Measurements from ENCODE around the gene MIGA2. TPM values are rescaled to one million over a fixed set of nuclear protein-coding genes. Genes with fewer than 3 reads are reported as not detected.
"Not testable (repeated sequence)": the region's sequence is repeated elsewhere in the genome, so short reads cannot be mapped to it uniquely, and the experiment has no call there.

Gene MIGA2
- total RNA-seq, 4 donors from 2014 or later: 72.0 to 245 (median 74.0) TPM

- Histone ChIP-seq H3K4me1 (peaks cover 18 to 55% (median 41%) of the 10 kb centered on the region in 4 donors), H3K9me3 (no peaks in the 10 kb centered on the region), H3K4me3 (peak overlapping the region; percentile 86 to 96 (median 88)), H3K27ac (peak overlapping the region; percentile 96 to 99 (median 96)), H3K36me3 (peaks cover 0 to 6% (median 0%) of the 10 kb centered on the region in 4 donors), H3K27me3 (no peaks in the 10 kb centered on the region)
- WGBS, 2 donors (ENCODE audit: low coverage in 1 of 2): 4% methylated on average over 39 of the region's 64 CpGs; no CpG with 5 or more reads in 1 of the 2 donors
- in situ Hi-C loops (cut with MboI; ENCODE audit: low pct_ligation_motif_present in 1 of 4, low pct_unique_long_range_greater_than_20kb in 1 of 4, low sequenced_read_pairs in 3 of 4) (no loop called here), intact Hi-C loops (cut with DNase I; ENCODE audit: low total_unique reads) (no loop called here)
- DNase-seq: peak; percentile 32
- TF ChIP-seq POLR2AphosphoS5 (IDR thresholded peaks at IDR 0.05) (peak in 1 of 3 donors; percentile 21), EP300 (IDR thresholded peaks at IDR 0.05; ENCODE audit: low read depth) (no peak)
Measured at GRCh38 chr9:129109952-129110739, 73.7 kb downstream of the MIGA2 start.

- WGBS, 2 donors (ENCODE audit: low coverage in 1 of 2): 3% methylated on average over 50 of the region's 77 CpGs; no CpG with 5 or more reads in 1 of the 2 donors
- H3K4me3 ChIP-seq: peak within 1 kb of the TSS; percentile 86 to 96 (median 88)
- DNase-seq: peak; percentile 99
- H3K4me1 ChIP-seq: peaks cover 18 to 57% (median 41%) of the 10 kb centered on the region in 4 donors
- in situ Hi-C loops (cut with MboI; ENCODE audit: low pct_ligation_motif_present in 1 of 4, low pct_unique_long_range_greater_than_20kb in 1 of 4, low sequenced_read_pairs in 3 of 4): no loop called here
- TF ChIP-seq POLR2A (IDR thresholded peaks at IDR 0.05) (peak; percentile 97), POLR2AphosphoS5 (IDR thresholded peaks at IDR 0.05) (peak; percentile 98 to 99 (median 98)), CTCF (IDR thresholded peaks at IDR 0.05) (no peak)
- peaks cover 0 to 6% (median 0%) of the 10 kb centered on the region in 4 donors for H3K36me3 ChIP-seq
- no peaks in the 10 kb centered on the region for H3K27me3 ChIP-seq
- intact Hi-C loops (cut with DNase I; ENCODE audit: low total_unique reads): no loop called here
- peak within 1 kb of the TSS; percentile 96 to 99 (median 96) for H3K27ac ChIP-seq
- H3K9me3 ChIP-seq: no peaks in the 10 kb centered on the region
Measured at GRCh38 chr9:129110740-129111527, 74.5 kb downstream of the MIGA2 start, which contains the start of the genes CRAT and PTPA. CRAT (minus strand) TSS chr9:129110793; CDS start chr9:129110509, 284 bp downstream. PTPA (plus strand) TSS chr9:129111415; CDS start chr9:129111601, 186 bp downstream.

GRCh38 chr9:129111528-129112151, 75.2 kb downstream of the MIGA2 start:
- Histone ChIP-seq H3K36me3 (peaks cover 0 to 3% (median 0%) of the 10 kb centered on the region in 4 donors), H3K4me3 (peak overlapping the region; percentile 63 to 96 (median 88)), H3K27ac (peak overlapping the region; percentile 96 to 99 (median 96)), H3K27me3 (no peaks in the 10 kb centered on the region), H3K4me1 (peaks cover 18 to 57% (median 41%) of the 10 kb centered on the region in 4 donors), H3K9me3 (no peaks in the 10 kb centered on the region)
- in situ Hi-C loops (cut with MboI; ENCODE audit: low pct_ligation_motif_present in 1 of 4, low pct_unique_long_range_greater_than_20kb in 1 of 4, low sequenced_read_pairs in 3 of 4) (no loop called here), intact Hi-C loops (cut with DNase I; ENCODE audit: low total_unique reads) (no loop called here)
- DNase-seq: peak; percentile 49
- 1% methylated on average over 37 of the region's 37 CpGs; no CpG with 5 or more reads in 1 of the 2 donors for WGBS, 2 donors (ENCODE audit: low coverage in 1 of 2)
- TF ChIP-seq POLR2A (IDR thresholded peaks at IDR 0.05) (no peak), POLR2AphosphoS5 (IDR thresholded peaks at IDR 0.05) (no peak), EP300 (IDR thresholded peaks at IDR 0.05; ENCODE audit: low read depth) (no peak), CTCF (IDR thresholded peaks at IDR 0.05) (no peak)

GRCh38 chr9:129112526-129112925, 76.1 kb downstream of the MIGA2 start:
- Histone ChIP-seq H3K4me1 (peaks cover 18 to 57% (median 41%) of the 10 kb centered on the region in 4 donors), H3K4me3 (peak overlapping the region in 1 of 4 donors; percentile 96)

More at GRCh38 chr9:129112526-129112925, 76.1 kb downstream of the MIGA2 start:
- in situ Hi-C loops (cut with MboI; ENCODE audit: low pct_ligation_motif_present in 1 of 4, low pct_unique_long_range_greater_than_20kb in 1 of 4, low sequenced_read_pairs in 3 of 4); H3K27me3 ChIP-seq; H3K9me3 ChIP-seq; intact Hi-C loops (cut with DNase I; ENCODE audit: low total_unique reads); H3K36me3 ChIP-seq; H3K27ac ChIP-seq; DNase-seq: not testable (repeated sequence)
- WGBS, 2 donors (ENCODE audit: low coverage in 1 of 2): 92% methylated on average over 17 of the region's 17 CpGs; no CpG with 5 or more reads in 1 of the 2 donors

All from transverse colon (tissue), 4 donors.